ENCODE data around the gene ROBO1.
"Not testable (repeated sequence)": the region's sequence is repeated elsewhere in the genome, so short reads cannot be mapped to it uniquely, and the experiment has no call there.

Gene ROBO1

GRCh38 chr3:78724859-78725258, 1042.9 kb downstream of the ROBO1 start:
- DNase-seq, result no peak

- not testable (repeated sequence) for DNase-seq
Measured at GRCh38 chr3:78724364-78724763, 1043.4 kb downstream of the ROBO1 start.

GRCh38 chr3:78721771-78722543, 1045.8 kb downstream of the ROBO1 start:
- no peak for DNase-seq

GRCh38 chr3:78718707-78719106, 1049.1 kb downstream of the ROBO1 start:
- DNase-seq, result no peak

GRCh38 chr3:78717041-78717440, 1050.8 kb downstream of the ROBO1 start:
- DNase-seq, result no peak

- no peak for DNase-seq
Measured at GRCh38 chr3:78712941-78713340, 1054.9 kb downstream of the ROBO1 start.

- DNase-seq, result no peak
Measured at GRCh38 chr3:78712270-78712669, 1055.5 kb downstream of the ROBO1 start.

GRCh38 chr3:78708565-78709073, 1059.2 kb downstream of the ROBO1 start:
- DNase-seq, result no peak

- DNase-seq, result no peak
Measured at GRCh38 chr3:78707609-78708008, 1060.2 kb downstream of the ROBO1 start.

- DNase-seq, result no peak
Measured at GRCh38 chr3:78706906-78707523, 1060.8 kb downstream of the ROBO1 start.

GRCh38 chr3:78703944-78704343, 1063.9 kb downstream of the ROBO1 start:
- DNase-seq, result no peak

- no peak for DNase-seq
Measured at GRCh38 chr3:78701537-78701936, 1066.3 kb downstream of the ROBO1 start.

GRCh38 chr3:78698431-78698830, 1069.4 kb downstream of the ROBO1 start:
- DNase-seq, result no peak

GRCh38 chr3:78697426-78697825, 1070.4 kb downstream of the ROBO1 start:
- DNase-seq, result no peak

GRCh38 chr3:78690766-78691165, 1077.0 kb downstream of the ROBO1 start:
- no peak for DNase-seq

- DNase-seq, result no peak
Measured at GRCh38 chr3:78689378-78689777, 1078.4 kb downstream of the ROBO1 start.

GRCh38 chr3:78687520-78687919, 1080.3 kb downstream of the ROBO1 start:
- no peak for DNase-seq

- no peak for DNase-seq
Measured at GRCh38 chr3:78683284-78683683, 1084.5 kb downstream of the ROBO1 start.

GRCh38 chr3:78675119-78675805, 1092.5 kb downstream of the ROBO1 start:
- not testable (repeated sequence) for DNase-seq

GRCh38 chr3:78670746-78671145, 1097.1 kb downstream of the ROBO1 start:
- no peak for DNase-seq

GRCh38 chr3:78670094-78670493, 1097.7 kb downstream of the ROBO1 start:
- no peak for DNase-seq

- no peak for DNase-seq
Measured at GRCh38 chr3:78668302-78668701, 1099.5 kb downstream of the ROBO1 start.

GRCh38 chr3:78666470-78666800, 1101.4 kb downstream of the ROBO1 start:
- no peak for DNase-seq
